HCT116 (cell line): Measurements from ENCODE around the gene ADGRF4.

Source experiments
- EZH2 ChIP-seq: fragments of 200-600 bp; sonication (generic); IDR thresholded peaks from 2 replicates; pipeline ENCODE4 v1.6.1; 2017; ENCODE audit warnings: antibody characterized with exemption, mixed run types
- EZH2phosphoT487 ChIP-seq: fragments of 200-600 bp; IDR thresholded peaks from 2 replicates; pipeline ENCODE4 v1.6.1; 2018; ENCODE audit warnings: antibody characterized with exemption, borderline replicate concordance
- POLR2AphosphoS5 ChIP-seq: IDR thresholded peaks from 2 replicates; pipeline ENCODE4 v1.6.1; 2011; ENCODE audit warnings: mild to moderate bottlenecking, low read depth, low read length, moderate library complexity
- RAD21 ChIP-seq: IDR thresholded peaks from 2 replicates; pipeline ENCODE4 v1.6.1; 2012; ENCODE audit warnings: low read depth, mild to moderate bottlenecking
- TF ChIP-seq, protein P1 (sequence below): IDR thresholded peaks from 2 replicates; pipeline ENCODE4 v1.6.1; 2012; ENCODE audit warnings: low read depth
- TF ChIP-seq, protein P2 (sequence below): IDR thresholded peaks from 2 replicates; pipeline ENCODE4 v1.6.1; 2012

- TF ChIP-seq, protein P1, sequence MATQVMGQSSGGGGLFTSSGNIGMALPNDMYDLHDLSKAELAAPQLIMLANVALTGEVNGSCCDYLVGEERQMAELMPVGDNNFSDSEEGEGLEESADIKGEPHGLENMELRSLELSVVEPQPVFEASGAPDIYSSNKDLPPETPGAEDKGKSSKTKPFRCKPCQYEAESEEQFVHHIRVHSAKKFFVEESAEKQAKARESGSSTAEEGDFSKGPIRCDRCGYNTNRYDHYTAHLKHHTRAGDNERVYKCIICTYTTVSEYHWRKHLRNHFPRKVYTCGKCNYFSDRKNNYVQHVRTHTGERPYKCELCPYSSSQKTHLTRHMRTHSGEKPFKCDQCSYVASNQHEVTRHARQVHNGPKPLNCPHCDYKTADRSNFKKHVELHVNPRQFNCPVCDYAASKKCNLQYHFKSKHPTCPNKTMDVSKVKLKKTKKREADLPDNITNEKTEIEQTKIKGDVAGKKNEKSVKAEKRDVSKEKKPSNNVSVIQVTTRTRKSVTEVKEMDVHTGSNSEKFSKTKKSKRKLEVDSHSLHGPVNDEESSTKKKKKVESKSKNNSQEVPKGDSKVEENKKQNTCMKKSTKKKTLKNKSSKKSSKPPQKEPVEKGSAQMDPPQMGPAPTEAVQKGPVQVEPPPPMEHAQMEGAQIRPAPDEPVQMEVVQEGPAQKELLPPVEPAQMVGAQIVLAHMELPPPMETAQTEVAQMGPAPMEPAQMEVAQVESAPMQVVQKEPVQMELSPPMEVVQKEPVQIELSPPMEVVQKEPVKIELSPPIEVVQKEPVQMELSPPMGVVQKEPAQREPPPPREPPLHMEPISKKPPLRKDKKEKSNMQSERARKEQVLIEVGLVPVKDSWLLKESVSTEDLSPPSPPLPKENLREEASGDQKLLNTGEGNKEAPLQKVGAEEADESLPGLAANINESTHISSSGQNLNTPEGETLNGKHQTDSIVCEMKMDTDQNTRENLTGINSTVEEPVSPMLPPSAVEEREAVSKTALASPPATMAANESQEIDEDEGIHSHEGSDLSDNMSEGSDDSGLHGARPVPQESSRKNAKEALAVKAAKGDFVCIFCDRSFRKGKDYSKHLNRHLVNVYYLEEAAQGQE = no peak
- TF ChIP-seq EZH2 (no peak), EZH2phosphoT487 (no peak), RAD21 (no peak), POLR2AphosphoS5 (no peak)
- TF ChIP-seq, protein P2, sequence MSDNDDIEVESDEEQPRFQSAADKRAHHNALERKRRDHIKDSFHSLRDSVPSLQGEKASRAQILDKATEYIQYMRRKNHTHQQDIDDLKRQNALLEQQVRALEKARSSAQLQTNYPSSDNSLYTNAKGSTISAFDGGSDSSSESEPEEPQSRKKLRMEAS = no peak
Observed at GRCh38 chr6:47718571-47718970, 20.2 kb downstream of the ADGRF4 start.
